Spinal cord (tissue), 10 donors: ENCODE results near the gene ST3GAL3. TPM values are rescaled to one million over a fixed set of nuclear protein-coding genes. Genes with fewer than 3 reads are reported as not detected.
A peak's percentile ranks its signal among the peaks of the same experiment; 100 is the strongest.
"Not testable (repeated sequence)": the region's sequence is repeated elsewhere in the genome, so short reads cannot be mapped to it uniquely, and the experiment has no call there.

ENCODE experiments used
- DNase-seq, 6 donors: peaks; one replicate each; pipeline versions ENCODE4 v3.0.0 to v3.0.0-alpha.2; 2013 to 2015; ENCODE audit warnings: low spot score in 6 of 6, low read depth in 4 of 6
- H3K27ac ChIP-seq: one replicate; pipeline ENCODE4 v1.5.1; 2013; ENCODE audit warnings: low read depth, low read length, control low read depth
- H3K27me3 ChIP-seq: one replicate; pipeline ENCODE4 v1.6.1; 2013; ENCODE audit warnings: low read length; ENCODE audit not compliant: control insufficient read depth, insufficient read depth
- H3K36me3 ChIP-seq: one replicate; pipeline ENCODE4 v1.6.1; 2013; ENCODE audit warnings: low read length; ENCODE audit not compliant: control insufficient read depth, insufficient read depth
- H3K4me1 ChIP-seq: one replicate; pipeline ENCODE4 v1.6.1; 2013; ENCODE audit warnings: low read length; ENCODE audit not compliant: control insufficient read depth, insufficient read depth
- H3K4me3 ChIP-seq: one replicate; pipeline ENCODE4 v1.5.1; 2013; ENCODE audit warnings: low read depth, low read length, control low read depth
- H3K9me3 ChIP-seq: one replicate; pipeline ENCODE4 v1.6.1; 2013; ENCODE audit warnings: low read length; ENCODE audit not compliant: control insufficient read depth, insufficient read depth
- WGBS: methylation state at CpG from one replicate; pipeline ENCODE4 v1.1.5; 2013; ENCODE audit warnings: missing lambda C conversion rate; ENCODE audit not compliant: insufficient coverage; 5-methylcytosine and 5-hydroxymethylcytosine counted together
- polyA plus RNA-seq, 2 donors: library from polyadenylated mRNA; unstranded; fragments of 120-200 nt; gene quantifications; one replicate each; pipeline ENCODE4 v1.2.1, GENCODE V29; 2013; ENCODE audit not compliant: insufficient read length in 2 of 2
- total RNA-seq, 2 donors: library from RNA; depleted of rRNA in 1 of 2; stranded (reverse); fragments of 120-200 nt in 1 of 2; fragments of >200 nt in 1 of 2; gene quantifications; one replicate each; pipeline versions ENCODE4 v1.2.3 to v1.2.4, GENCODE V29; 2013 to 2014
- donor health status: healthy.

The ST3GAL3 gene
- total and polyA plus RNA-seq, 4 donors: 29.6 to 71.0 (median 52.9) TPM

DNA sequence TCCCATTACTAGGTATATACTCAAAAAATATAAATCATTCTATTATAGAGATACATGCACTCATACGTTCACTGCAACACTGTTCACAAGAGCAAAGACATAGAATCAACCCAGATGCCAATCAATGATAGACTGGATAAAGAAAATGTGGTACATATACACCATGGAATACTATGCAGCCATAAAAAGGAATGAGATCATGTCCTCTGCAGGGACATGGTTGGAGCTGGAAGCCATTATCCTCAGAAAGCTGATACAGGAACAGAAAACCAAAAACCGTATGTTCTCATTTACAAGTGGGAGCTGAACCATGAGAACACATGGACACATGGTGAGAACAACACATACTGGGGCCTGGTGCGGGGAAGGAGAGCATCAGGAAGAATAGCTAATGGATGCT is 70.6 kb downstream of the ST3GAL3 start:
- H3K4me1 ChIP-seq, H3K4me3 ChIP-seq, H3K36me3 ChIP-seq, H3K27me3 ChIP-seq, H3K9me3 ChIP-seq, DNase-seq, H3K27ac ChIP-seq: not testable (repeated sequence)
- WGBS: 92% methylated on average over 2 of the region's 3 CpGs

DNA sequence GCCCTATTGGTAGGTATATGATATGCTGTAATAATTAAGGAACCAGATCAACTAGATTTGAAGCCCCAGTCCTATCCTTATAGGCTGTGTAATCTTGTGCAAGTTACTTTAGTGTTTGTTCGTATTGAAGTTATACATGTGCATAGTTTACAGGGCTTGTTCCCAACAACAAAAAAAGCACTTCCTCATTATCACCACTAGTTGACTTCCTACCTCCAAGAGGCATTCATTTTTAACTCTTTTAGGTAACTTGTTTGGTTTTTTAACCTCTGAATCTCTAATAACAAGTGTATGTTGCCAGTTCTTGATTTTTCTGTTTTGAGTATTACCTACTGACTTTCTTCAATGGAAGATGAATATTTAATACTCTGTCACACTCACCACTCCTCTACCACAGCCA is 71.9 kb downstream of the ST3GAL3 start:
- DNase-seq: no peak
- no CpG with 5 or more reads among the region's 1 CpG for WGBS
- no peak overlapping the region for H3K27ac ChIP-seq

DNA sequence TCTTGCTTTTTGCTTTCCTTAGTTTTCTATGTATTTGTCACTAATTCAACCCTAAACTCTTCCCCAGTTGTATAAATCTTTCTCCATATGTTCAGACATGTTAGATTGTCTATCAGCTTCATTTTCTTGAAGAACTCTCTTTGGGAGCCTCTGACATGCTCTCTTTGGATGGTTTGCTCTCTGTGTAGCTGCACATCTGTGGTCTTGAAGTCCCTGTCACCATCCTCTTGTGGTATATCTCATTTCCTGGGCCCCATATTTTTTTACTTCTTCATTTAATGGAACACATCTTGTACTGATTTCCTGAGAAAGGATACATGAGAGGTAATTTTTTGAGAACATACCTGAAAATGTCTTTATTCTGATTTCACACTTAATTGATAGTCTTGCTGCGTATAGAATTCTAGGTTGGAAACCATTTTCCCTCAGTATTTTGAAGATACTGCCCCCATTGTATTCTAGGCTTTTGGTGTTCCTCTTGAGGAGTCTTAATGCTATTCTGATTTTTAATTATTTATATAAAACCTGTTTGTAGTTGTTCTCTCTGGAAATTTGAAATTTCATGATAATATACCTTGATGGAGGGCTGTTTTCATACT is 72.6 kb downstream of the ST3GAL3 start:
- H3K27ac ChIP-seq: no peak overlapping the region
- WGBS: no CpG with 5 or more reads among the region's 1 CpG
- no peaks in the 10 kb centered on the region for H3K9me3 ChIP-seq
- no peaks in the 10 kb centered on the region for H3K36me3 ChIP-seq
- DNase-seq: no peak
- H3K4me1 ChIP-seq: no peaks in the 10 kb centered on the region
- H3K27me3 ChIP-seq: no peaks in the 10 kb centered on the region
- H3K4me3 ChIP-seq: no peak overlapping the region

More for the DNA sequence above, 71.9 kb downstream of the ST3GAL3 start:
- H3K36me3 ChIP-seq: no peaks in the 10 kb centered on the region
- H3K9me3 ChIP-seq: no peaks in the 10 kb centered on the region
- H3K4me1 ChIP-seq: no peaks in the 10 kb centered on the region
- H3K27me3 ChIP-seq: no peaks in the 10 kb centered on the region
- H3K4me3 ChIP-seq: no peak overlapping the region

DNA sequence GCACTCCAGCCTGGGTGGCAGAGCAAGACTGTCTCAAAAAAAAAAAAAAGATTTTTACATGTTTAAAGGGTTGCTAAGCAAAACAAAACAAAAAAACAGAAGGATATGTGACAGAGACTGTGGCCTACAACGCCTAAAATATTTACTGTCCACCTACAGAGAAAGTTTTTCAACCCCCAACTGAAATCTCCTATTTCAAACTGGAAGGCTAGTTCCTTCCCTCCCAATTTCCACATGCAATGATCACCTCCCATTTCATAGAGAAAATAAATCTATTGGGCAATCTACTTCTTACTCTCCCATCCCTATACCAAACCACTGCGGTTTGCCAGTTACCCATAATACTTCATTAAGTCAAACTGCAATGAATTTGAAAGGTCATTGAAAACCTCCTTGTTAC is 74.2 kb downstream of the ST3GAL3 start:
- no peaks in the 10 kb centered on the region for H3K4me1 ChIP-seq
- H3K36me3 ChIP-seq: no peaks in the 10 kb centered on the region
- no peak for DNase-seq
- no peaks in the 10 kb centered on the region for H3K9me3 ChIP-seq
- H3K4me3 ChIP-seq: no peak overlapping the region
- no peak overlapping the region for H3K27ac ChIP-seq
- no peaks in the 10 kb centered on the region for H3K27me3 ChIP-seq
- 94% methylated on average over 2 of the region's 2 CpGs for WGBS

DNA sequence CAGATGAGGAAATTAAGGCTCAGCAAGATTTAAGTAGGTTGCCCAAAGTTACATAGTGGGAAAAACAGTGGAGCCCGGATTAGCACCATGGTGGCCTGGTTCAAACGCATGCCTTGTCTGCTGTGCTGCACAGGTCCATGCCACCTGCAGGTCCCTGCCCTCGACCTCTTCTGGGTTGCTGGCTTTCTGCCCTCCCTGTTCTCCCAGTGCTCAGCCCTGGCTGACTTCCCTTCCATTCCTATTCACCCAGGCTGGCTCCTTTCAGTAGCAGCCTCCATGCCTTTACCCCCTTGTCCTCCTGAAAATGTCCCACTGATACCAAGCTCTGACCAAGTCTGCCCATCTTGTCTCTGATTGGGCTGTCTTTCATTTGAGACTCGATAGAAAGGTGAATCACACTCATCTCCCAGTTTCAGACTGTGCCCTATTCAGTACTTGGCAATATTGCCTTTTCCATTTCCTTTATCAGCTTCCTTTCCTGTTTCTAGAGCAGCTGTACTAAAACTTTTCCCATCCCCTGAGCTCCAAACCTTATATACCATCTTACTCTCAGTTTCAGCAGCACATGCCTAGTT is 75.8 kb downstream of the ST3GAL3 start:
- Histone ChIP-seq H3K9me3 (no peaks in the 10 kb centered on the region), H3K4me1 (no peaks in the 10 kb centered on the region), H3K36me3 (no peaks in the 10 kb centered on the region), H3K4me3 (no peak overlapping the region), H3K27ac (no peak overlapping the region), H3K27me3 (no peaks in the 10 kb centered on the region)
- no peak for DNase-seq
- 88% methylated on average over 4 of the region's 4 CpGs for WGBS

DNA sequence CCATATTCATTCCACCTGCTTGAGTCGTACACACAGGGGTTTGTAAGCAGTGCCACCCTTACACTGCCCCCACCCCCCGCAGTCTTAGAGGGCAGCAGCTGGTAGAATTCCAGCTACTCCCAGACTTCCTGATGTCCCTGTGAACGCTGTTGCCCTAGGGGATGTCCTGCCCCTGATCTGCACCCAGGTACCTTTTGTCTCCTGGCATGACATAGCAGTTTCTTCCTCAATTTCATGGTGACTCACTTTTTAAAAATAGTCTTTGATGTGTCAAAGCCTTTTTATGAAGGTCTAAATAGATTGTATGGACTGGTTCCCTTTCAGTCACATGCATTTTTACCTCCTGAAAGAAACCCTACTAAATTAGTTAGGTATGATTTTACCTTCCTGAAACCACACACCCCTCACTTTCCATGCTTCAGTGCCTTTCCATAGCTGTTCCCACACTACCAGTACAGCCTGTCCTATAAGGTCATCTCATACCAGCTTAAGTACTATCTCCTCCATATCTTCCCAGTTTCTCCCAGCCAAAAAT is 76.4 kb downstream of the ST3GAL3 start:
- no peaks in the 10 kb centered on the region for H3K36me3 ChIP-seq
- no peaks in the 10 kb centered on the region for H3K9me3 ChIP-seq
- H3K27me3 ChIP-seq: no peaks in the 10 kb centered on the region
- H3K4me1 ChIP-seq: no peaks in the 10 kb centered on the region
- no peak overlapping the region for H3K4me3 ChIP-seq
- WGBS: 85% methylated on average over 2 of the region's 3 CpGs
- DNase-seq: no peak
- no peak overlapping the region for H3K27ac ChIP-seq

DNA sequence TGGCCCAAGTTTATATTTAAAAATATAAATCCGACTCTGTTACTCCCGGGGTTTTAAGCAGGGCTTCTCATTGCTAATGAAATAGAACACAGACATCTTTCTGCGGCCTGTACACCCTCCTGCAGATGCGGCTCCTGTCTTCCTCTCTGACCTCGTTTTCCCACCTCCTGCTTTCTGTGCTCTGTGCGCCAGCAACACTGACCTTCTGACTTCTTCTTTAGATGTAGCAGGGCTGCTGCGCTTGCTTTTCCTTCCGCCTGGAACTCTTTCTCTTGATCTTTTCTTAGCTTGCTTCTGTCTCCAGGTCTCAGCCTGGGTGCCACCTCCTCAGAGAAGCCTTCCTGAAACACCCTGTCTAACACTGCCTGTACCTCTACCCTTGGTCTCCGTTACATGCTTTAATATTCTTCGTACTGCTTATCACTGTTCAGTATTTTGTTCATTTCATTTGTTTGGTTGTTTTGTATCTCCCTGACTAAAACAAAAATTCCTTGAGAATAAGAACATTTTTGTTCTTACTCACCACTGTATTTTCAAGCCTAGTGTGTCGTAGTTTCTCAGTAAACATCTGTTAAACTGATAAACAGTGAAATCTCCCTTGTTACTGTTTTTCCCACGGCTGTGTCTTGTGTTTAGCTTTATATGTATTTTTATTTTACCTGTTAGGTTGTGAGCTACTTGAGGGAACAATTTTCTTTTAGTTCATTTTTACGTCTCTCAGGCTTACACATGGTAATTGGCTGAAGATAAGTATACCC is 79.0 kb downstream of the ST3GAL3 start:
- DNase-seq: peak in 1 of 6 donors; percentile 19
- H3K27ac ChIP-seq: no peak overlapping the region
- H3K9me3 ChIP-seq: no peaks in the 10 kb centered on the region
- H3K27me3 ChIP-seq: no peaks in the 10 kb centered on the region
- WGBS: 69% methylated on average over 8 of the region's 13 CpGs
- H3K4me1 ChIP-seq: no peaks in the 10 kb centered on the region
- no peaks in the 10 kb centered on the region for H3K36me3 ChIP-seq
- no peak overlapping the region for H3K4me3 ChIP-seq

DNA sequence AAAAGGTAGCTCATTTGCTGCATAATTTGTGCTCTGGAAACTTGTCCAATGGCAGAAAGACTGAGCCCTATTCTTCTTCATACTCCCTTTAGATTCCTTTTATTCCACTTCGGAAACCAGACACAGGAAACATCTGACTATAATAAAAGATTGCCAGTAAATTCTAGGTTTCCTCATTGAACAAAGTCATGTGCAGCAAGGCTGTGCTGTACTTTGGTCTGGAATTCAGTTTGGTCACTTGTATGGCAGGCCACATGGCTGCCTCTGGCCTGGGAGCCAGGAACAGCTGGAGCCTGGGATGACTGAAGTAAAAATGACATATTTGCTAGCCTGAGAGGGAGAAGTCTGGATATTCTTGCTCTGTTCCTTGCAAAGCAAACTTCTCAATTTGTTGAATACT is 79.6 kb downstream of the ST3GAL3 start:
- peak in 1 of 6 donors; percentile 39 for DNase-seq
- no CpG with 5 or more reads among the region's 1 CpG for WGBS
- Histone ChIP-seq H3K27me3 (no peaks in the 10 kb centered on the region), H3K4me1 (no peaks in the 10 kb centered on the region), H3K36me3 (no peaks in the 10 kb centered on the region), H3K27ac (no peak overlapping the region), H3K9me3 (no peaks in the 10 kb centered on the region), H3K4me3 (no peak overlapping the region)

DNA sequence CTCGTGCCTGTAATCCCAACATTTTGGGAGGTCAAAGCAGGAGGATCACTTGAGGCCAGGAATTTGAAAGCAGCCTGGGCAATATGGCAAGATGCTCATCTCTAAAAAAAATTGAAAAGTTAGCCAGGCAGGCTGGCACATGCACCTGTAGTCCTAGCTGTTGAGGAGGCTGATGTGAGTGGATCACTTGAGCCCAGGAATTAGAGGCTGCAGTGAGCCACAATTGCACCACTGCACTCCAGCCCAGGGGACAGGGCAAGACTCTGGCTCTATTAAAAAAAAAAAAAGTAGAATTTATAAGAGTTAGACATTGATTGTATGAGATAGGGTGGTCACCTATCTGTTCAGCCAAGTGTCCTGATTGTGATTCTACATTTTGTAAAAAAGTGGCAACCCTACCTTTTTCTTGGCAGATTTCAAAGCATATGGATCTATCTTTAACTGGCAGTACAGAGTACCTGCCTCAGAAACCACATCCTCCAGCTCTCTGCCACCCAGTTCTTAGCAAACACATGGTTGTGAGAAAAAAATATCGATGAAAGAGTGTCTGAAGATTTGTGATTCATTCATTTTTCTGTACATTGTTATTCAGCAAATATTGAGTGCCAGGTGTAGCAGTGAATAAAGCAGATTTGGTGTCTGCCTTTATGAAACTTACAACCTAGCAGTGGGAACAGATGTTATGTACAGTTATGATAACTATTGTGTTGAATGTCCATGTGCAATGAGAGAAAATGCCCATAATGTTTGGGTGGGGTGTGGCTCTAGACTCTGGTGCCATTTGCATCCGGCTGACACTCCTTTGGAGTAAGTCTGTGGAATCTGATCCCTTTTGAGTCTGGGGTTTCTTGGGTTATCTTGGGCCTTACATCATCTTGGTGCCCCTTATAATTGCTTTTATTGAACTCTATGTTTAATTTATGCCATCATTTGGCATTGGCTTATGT is 82.5 kb downstream of the ST3GAL3 start:
- Histone ChIP-seq H3K4me1 (no peaks in the 10 kb centered on the region), H3K36me3 (no peaks in the 10 kb centered on the region), H3K4me3 (no peak overlapping the region), H3K27ac (no peak overlapping the region), H3K27me3 (no peaks in the 10 kb centered on the region), H3K9me3 (no peaks in the 10 kb centered on the region)
- no peak for DNase-seq
- 95% methylated on average over 2 of the region's 3 CpGs for WGBS
